Sigmoid colon (tissue), 4 donors: ENCODE measurements around the gene TRPT1.

Source experiments
- CTCF ChIP-seq, 4 experiments: fragments of 450-650 bp in 3 of 4; fragments of 200-600 bp in 1 of 4; IDR thresholded peaks; one replicate each; pipeline ENCODE4 v1.5.1; 2016 to 2019; ENCODE audit warnings: antibody characterized with exemption in 4 of 4, mild to moderate bottlenecking in 3 of 4, moderate library complexity in 2 of 4
- POLR2A ChIP-seq, 2 donors: fragments of 450-650 bp; IDR thresholded peaks; one replicate each; pipeline ENCODE4 v1.6.1; 2016; ENCODE audit warnings: antibody characterized with exemption in 2 of 2, mild to moderate bottlenecking in 2 of 2, moderate library complexity in 2 of 2
- POLR2AphosphoS5 ChIP-seq, 4 donors: sonication (generic); formaldehyde crosslinking; IDR thresholded peaks; one replicate each; pipeline ENCODE4 v1.6.1; 2017; ENCODE audit warnings: antibody characterized with exemption in 4 of 4

GRCh38 chr11:64252003-64252872, 26.3 kb upstream of the TRPT1 start:
- TF ChIP-seq CTCF (IDR thresholded peaks at IDR 0.05) (peak; percentile 13 to 41 (median 34)), POLR2A (IDR thresholded peaks at IDR 0.05) (peak in 1 of 2 donors; percentile 49), POLR2AphosphoS5 (IDR thresholded peaks at IDR 0.05) (no peak)
